GM18873 (cell line): ENCODE data around the gene POLQ.
"Not testable (repeated sequence)": the region's sequence is repeated elsewhere in the genome, so short reads cannot be mapped to it uniquely, and the experiment has no call there.

ENCODE experiments used
- ATAC-seq: cut with Tn5 transposase; IDR thresholded peaks from one replicate; pipeline ENCODE4 v1.9.1; 2021; ENCODE audit warnings: mild to moderate bottlenecking, moderate library complexity, moderate number of reproducible peaks; ENCODE audit not compliant: unreplicated experiment, low FRiP score

The POLQ gene

DNA sequence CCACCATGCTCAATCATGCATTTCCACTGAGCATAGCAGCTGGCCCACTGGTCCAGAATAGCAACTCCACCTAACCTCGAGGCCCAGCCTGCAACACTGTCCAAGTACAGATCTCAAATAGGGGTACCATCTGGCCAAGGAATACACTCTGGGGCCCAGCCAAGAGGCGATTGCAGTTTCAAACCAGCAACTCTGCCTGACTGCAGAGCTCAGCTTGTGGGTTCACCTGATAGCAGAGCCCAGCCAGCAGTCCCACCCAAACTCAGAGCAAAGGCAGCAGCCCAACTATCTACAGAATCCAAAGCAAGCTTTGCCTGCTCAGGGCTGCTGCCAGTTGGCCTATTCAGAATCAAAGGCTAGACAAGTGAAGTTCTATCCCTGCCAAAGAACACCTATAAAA lies 30.5 kb downstream of the POLQ start:
- ATAC-seq: no peak

DNA sequence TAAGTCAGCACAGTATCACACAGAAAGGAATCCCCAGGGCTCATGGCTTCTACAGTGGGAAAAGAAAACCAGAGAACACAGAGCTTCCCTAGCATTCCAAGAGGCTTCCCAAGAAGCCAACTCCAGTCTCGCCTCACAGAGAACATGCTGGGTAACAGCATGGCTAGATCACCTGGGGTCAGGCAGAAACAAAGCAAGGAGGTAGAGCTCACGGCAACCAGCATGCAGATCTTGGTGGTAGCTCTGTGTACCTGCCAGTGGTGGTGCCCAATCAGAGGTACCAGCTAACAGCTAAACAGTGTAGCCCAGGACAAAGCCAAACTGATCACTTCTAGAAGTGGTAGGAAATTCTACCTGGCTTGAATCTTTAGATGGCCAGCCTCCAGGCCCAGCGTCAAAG lies 31.3 kb downstream of the POLQ start:
- no peak for ATAC-seq

DNA sequence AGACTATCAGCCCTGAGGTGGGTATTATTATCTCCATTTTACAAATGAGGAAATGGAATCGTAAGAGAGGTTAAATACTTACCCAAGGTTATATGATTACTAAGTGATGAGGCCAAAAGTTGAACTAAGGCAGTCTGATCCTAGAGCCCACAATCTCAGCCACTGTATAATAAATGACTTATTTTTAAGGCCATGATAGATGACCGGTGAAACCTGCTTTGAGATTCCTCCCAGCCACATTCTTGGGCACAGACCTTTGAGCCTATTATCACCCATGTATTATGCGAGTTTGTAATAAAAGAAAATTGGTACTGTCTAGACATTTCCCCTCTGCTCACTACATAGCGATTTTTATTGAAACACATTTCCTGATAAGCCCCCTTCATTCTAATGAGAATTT lies 37.4 kb downstream of the POLQ start:
- ATAC-seq: no peak

DNA sequence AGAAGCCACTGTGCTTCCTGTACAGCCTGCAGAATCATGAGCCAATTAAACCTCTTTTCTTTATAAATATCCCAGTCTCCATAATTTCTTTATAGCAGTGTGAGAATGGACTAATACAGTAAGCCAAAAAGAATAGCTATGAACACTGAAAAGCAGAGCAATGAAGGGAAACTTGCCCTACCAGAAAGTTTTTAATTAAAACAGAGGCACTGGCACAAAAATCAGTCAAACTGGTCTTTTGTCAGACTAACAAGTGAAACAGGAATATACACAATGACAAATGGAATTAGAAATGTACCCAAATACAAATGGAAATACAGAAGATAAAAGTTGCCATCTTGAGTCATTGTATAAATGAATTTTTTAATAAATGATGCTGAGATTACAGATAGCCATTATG lies 40.5 kb downstream of the POLQ start:
- no peak for ATAC-seq

DNA sequence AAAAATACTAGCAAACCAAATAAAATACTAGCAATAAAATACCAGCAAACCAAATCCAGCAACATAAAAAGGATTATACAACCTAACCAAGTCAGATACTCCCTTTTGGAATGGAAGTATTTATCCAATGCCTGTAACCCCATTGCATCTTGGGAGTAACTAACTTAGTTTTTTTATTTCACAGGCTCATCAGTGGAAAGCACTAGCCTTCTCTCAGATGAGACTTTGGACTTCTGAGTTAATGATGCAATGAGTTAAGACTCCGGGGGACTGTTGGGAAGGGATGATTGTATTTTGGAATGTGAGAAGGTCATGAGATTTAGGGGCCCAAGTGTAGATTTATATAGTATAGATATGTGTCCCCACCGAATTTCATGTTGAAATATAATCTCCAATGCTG lies 41.2 kb downstream of the POLQ start:
- ATAC-seq: no peak

DNA sequence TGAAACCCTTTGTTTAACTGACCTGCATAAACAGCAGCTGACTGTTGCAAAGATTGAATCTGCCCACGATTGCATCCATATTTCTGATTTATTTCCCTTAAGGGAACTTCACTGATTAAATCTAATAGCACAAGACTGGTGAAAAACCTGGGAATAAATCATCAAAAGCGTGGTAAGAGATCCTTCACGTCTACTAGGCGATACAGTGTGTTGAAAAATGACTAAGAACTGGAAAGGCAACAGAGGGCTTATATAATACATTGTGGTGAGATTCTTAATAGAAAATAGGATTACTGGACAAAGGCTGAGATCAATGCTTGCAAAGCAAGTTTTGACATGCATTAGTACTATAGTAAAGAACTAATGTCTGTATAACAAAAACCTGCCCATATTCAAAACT lies 49.0 kb downstream of the POLQ start:
- no peak for ATAC-seq

DNA sequence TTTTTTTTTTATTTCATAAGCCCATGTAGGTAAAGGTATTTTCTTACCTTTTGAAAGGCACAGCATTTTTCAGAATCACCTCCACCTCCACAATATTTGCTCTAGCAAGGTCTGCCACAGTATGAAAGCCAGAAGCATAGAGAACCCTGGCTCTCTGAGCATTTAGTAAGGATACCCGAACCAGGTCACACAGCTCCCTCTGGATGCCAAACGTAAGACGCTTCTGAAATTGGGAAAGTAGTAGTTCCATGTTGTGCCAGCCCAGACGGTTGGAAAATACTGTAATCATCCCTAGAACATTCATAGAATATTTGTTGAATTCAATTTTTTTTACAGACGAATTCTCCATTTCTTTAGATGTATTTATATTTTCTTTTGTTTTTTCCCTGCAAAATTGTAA lies 52.4 kb downstream of the POLQ start:
- no peak for ATAC-seq

DNA sequence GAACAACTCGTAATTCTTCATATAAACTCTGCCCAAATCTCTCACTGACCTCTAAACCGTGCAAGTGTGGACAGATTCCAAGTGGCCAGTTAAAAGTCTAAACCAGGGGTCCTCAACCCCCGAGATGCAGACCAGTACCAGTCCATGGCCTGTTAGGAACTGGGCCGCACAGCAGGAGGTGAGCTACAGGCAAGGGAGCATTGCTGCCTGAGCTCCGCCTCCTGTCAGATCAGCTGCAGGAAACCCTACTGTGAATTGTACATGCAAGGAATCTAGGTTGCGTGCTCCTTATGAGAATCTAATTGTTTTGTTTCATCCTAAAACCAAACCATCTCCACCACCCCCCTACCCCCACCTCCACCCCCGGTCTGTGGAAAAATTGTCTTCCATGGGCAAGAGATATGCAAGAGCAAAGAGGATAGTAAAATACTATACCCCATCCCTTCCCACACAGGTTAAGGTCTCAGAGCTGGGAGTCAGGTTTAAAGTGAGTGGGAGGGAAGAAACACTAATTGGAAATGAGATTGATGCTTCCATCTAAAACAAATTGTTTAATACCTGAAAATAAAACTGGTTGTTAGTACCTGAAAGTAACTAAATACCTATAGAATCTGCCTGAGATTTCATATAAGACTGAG lies 54.0 kb downstream of the POLQ start:
- no peak for ATAC-seq

DNA sequence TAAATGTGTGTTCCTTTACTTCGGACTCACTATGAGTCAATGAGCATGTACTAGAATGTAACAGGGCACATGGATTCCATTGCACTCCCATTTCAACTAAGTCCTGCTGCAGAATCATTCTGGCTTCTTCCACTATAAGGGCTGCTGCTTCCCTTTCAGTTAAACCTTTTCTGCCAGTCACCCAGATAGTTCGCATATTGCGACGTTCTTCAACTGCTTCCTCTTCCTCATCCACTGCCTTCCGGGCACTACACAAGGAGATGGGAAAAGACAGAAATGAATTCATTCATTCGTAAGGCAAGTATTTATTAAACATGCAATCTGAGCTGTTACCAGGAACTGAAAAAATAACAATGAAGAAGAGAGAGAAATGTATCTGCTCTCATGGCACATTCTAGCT lies 55.6 kb downstream of the POLQ start:
- no peak for ATAC-seq

DNA sequence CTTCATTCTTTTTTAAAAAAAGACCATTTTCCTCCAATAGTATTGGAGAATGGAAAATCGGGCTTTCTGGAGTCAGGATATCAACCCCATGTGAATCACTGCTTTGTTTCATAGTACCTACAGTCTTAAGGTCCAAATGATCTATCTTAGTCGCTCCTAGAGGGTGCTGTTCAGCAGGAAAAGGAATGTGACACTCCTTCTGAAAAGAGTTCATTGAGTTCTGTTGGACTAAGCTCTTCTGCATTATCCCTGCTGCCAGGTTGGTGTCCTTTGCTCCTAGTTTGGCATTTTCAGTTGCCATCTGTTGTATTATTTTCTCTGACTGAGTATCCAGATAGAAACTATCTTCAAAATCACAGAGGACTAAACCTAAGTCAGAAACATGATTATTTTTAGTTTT lies 57.2 kb downstream of the POLQ start:
- no peak for ATAC-seq

DNA sequence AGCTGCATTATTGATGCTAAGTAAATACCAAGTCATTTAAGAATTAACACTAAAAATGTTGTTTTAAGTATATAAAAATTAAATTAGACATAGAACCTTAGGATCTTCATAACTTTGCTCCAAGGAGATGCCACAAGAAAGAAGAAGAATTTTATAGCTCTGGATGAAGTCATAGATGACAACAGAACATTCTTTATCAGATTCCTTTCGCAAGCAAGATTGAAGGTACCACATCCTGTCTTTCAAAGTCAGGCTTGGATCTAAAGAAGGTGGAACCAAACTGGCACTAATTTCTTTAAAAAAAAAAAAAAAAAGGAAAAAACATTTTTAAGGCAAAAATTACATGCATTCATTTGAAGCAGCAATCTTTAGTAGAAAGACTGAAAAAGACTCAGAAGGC lies 62.5 kb downstream of the POLQ start:
- ATAC-seq: no peak

DNA sequence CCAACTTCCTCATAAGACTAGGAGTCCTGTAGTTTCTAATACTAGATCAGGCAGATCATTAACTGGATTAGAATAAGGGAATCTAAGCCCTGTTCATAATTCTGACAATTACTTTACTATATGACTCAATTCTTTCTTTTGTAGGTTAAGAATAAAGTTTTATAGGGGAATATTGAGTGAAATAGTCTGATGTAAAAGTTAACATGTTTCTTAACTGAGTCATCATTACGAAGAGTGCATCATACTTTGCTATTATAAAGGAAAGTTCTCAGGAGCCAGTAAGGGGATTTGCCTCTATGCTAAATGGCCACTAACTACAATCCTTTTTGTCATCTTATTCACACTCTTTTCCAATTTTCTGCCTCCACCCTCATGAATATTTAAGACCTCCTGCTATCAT lies 63.1 kb downstream of the POLQ start:
- ATAC-seq: no peak

DNA sequence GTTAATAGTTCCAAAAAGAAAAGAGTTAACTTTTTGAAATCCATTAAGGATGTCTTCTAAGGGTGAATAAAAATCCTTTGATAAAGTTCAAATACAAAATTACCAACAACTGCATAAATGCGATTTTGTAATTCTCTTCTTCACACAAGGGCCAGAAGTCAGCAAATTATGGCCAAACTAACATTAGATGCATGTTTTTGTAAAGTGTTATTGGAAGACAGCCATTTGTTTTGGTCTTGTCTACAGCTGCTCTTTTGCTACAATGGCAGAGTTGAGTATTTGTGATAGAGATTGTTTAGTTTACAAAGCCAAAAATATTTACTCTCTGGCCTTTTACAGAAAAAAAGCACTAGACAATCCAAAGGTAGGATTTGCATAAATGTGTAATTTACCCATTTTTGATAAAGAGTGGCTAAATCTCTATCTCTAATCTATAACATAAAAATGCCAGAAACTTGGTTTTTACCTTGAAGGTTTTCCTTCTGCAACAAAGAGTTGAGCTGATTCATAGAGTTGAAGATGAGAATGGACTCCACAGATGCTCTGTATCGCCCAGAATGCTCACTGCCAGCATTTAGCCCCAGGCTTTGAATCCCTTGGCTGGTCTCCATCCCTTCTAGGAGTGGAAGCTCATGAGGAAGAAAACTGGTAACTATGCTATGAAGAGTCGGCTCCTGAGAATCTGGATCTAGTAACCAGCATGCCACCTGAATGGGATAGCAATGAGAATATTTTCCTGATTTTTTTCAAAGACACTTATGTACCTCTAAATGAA lies 64.5 kb downstream of the POLQ start:
- ATAC-seq: no peak

DNA sequence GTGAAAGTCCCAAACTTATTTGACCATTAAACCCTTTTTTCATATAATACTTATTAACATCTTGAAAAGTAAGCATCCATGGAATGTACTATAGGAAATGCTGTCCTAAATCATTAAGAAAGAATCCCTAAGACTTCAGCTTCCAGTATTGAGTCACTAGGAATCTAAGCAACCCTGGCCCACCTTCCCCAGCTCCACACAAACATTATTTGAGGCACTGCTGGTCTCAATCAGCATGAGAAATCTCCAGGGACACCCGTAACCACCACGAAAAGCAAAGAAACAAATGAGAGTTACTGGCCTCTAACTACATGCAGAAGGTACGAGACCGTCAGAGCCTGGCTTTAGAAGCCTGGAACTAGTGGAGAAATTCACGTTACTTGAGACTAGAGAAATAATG lies 68.2 kb downstream of the POLQ start:
- ATAC-seq: no peak

DNA sequence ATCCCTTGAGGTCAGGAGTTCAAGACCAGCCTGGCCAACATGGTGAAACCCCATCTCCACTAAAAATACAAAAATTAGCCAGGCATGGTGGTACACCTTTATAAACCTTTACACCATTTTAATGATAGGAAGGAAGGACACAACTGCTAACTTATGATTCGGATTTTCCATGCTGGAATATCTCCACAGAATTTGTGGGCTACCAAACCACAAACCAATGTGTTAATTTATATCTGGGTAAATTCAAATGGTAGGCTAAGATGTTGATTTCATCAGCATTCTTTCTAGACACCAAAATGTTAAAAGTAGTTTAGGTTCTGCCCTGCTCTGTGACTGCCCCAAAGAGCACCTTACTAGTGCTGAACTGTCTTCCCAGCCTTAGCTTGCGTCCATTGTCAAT lies 72.8 kb downstream of the POLQ start:
- no peak for ATAC-seq

DNA sequence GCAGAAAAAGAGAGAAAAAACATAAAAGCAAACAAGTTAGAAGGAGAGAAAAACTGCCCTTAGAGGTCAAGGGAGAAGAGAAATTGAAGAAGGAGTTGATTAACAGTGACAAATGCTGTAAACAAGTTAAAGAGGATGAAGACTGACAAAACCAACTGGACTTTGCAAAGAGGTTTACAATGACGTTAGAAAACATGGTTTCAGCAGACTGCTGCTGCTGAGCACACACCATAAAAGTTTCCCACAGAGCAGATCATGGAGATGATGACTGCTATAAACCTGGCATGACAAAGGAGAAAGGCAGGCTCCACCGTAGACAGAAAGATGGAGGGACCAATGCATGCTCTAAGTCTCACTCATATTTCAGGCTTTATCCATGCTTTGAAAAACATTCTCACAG lies 78.7 kb downstream of the POLQ start:
- ATAC-seq: no peak

DNA sequence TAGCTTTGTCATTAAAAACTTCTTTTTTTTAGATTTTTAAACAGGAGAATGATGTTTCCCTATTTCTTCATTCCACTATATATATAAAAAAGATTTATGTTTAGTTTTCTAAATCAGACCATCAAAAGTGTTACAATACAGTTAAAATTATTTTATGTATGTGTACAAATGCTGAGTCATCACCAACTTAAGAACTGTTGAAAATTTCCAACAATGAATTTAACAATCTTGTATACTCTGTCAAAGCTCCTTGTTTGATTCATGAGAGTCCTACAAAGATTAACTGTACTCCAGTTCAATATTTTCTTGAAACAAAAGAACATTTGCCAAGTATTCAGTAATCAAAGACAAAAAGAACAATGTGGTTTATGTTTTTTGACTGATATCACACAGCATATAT lies 82.0 kb downstream of the POLQ start:
- no peak for ATAC-seq

DNA sequence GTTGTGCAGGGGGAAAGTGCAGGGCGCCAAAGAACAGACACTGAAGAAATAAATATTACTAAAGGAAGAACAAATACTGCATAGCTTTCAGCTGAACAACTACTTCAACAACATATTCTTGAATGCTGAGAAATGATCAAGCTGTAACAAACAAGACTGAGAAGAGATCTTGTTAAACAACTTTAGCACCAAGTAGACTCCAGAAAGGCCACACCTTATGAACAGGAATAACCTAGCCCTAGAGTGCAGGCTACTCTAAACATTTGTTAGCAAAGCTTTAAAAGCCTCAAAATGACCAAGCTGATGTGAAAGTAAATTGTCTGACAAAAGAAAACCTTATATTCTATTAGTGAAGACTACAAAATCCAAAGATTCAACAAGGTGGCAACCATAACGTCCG lies 83.2 kb downstream of the POLQ start:
- no peak for ATAC-seq

DNA sequence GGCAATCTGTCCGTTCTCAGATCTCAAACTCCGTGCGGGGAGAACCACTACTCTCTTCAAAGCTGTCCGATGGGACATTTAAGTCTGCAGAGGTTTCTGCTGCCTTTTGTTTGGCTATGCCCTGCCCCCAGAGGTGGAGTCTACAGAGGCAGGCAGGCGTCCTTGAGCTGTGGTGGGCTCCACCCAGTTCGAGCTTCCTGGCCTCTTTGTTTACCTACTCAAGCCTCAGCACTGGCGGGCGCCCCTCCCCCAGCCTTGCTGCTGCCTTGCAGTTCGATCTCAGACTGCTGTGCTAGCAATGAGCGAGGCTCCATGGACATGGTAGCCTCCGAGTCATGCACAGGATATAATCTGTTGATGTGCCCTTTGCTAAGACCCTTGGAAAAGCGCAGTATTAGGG lies 94.0 kb downstream of the POLQ start:
- not testable (repeated sequence) for ATAC-seq

DNA sequence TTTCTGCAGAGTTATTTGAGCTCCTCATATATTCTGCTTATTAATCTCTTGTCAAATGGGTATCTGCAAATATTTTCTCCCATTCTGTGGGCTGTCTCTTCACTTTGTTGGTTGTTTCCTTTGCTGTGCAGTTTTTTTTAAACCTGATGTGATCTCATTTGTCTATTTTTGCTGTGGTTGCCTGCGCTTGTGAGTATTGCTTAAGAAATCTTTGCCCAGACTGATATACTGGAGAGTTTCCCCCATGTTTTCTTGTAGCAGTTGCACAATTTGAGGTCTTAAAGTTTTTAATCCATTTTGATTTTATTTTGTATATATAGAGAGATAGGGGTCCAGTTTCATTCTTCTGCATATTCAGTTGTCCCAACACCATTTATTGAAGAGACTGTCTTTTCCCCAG lies 102.3 kb downstream of the POLQ start:
- no peak for ATAC-seq

DNA sequence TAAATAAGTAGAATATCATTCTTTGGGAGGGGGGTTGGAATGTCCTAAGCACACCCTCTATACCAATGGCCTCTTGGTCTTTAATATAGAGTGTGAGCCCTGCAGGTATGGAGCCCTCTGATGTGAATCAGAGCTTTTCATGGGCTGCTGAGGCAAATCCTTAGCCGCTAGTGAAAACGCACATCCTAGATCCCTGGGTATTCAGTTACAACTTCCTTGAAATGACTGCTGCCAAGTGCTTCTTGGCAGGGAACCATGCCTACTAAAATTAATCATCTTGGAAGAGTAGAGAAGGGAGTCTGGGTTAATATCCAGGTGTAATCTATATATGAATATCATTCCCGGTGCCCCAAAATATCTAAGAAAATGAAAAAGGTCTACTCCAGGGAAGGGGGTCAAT lies 109.1 kb downstream of the POLQ start:
- ATAC-seq: no peak

DNA sequence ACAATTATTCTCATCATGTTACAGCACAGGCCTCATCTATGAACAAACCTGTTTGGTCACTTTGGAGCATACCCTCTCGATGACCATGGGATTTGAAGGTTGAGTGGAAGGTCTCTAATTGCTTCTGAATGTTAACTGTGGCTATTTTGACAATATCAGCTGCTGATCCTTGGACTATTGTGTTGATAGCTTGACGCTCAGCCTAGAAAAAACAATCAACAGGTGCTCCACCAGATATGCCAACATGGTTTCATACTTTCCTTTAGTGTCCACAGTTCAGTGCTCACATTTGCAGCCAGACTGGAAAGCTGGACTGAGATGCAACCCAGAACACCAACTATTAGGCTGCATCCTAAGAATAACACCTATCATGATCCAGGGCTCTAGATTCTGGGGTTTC lies 109.7 kb downstream of the POLQ start:
- no peak for ATAC-seq
